Subcutaneous adipose tissue (tissue), 4 donors: ENCODE measurements around the gene SS18L1. TPM values are rescaled to one million over a fixed set of nuclear protein-coding genes. Genes with fewer than 3 reads are reported as not detected.

Experiments
- total RNA-seq, 4 donors: library from RNA; depleted of rRNA; stranded (reverse); fragments of >200 nt; gene quantifications; one replicate each; pipeline ENCODE4 v1.1.0, GENCODE V29; 2016
- TF ChIP-seq, protein P1 (sequence below): fragments of 450-650 bp; IDR thresholded peaks from one replicate; pipeline ENCODE4 v1.5.1; 2016; ENCODE audit warnings: low read depth, mild to moderate bottlenecking, control low read depth, antibody characterized with exemption, moderate library complexity

The SS18L1 gene
- total RNA-seq, 4 donors from 2014 or later, result 10.3 to 18.3 (median 12.9) TPM

GRCh38 chr20:62129731-62130531 lies 13.6 kb upstream of the SS18L1 start:
- TF ChIP-seq, protein P1, sequence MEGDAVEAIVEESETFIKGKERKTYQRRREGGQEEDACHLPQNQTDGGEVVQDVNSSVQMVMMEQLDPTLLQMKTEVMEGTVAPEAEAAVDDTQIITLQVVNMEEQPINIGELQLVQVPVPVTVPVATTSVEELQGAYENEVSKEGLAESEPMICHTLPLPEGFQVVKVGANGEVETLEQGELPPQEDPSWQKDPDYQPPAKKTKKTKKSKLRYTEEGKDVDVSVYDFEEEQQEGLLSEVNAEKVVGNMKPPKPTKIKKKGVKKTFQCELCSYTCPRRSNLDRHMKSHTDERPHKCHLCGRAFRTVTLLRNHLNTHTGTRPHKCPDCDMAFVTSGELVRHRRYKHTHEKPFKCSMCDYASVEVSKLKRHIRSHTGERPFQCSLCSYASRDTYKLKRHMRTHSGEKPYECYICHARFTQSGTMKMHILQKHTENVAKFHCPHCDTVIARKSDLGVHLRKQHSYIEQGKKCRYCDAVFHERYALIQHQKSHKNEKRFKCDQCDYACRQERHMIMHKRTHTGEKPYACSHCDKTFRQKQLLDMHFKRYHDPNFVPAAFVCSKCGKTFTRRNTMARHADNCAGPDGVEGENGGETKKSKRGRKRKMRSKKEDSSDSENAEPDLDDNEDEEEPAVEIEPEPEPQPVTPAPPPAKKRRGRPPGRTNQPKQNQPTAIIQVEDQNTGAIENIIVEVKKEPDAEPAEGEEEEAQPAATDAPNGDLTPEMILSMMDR, result no peak

DNA sequence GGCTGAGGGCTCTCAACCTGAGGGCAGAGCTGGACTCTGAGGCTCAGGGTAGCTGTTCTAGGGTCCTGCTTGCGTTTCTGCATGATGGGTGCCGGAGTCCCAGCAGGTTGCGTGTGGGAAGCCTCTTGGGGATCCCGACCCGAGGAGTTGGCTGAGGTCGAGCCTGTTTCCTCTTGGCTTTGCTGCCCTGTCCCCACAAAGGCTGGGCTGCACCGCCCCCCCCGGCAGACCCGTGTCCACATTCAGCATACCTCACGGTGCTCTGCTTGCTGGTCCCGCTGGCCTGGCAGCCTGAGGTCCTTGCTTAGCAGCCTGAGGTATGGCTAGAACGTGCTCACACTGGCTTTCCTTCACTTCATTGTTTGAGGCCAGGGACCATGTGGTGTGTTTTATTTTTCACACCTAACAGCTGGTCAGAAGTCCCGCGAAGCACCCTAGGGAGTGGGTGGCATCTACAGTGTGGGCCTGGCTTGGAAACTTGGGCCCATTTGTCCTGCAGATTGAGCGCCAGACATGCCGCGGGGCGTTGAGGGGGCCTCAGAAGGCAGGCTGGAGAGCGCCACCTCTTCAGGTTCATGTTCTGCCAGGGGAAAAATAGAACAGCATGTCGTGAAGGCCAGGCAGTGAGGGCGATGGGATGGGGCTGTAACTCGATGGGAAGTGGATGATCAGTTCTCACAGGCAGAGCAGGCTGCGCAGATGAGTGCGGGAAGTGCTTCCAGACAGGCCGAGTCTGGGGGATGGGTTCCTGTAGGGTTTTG lies 11.8 kb upstream of the SS18L1 start:
- TF ChIP-seq, protein P1, result no peak

DNA sequence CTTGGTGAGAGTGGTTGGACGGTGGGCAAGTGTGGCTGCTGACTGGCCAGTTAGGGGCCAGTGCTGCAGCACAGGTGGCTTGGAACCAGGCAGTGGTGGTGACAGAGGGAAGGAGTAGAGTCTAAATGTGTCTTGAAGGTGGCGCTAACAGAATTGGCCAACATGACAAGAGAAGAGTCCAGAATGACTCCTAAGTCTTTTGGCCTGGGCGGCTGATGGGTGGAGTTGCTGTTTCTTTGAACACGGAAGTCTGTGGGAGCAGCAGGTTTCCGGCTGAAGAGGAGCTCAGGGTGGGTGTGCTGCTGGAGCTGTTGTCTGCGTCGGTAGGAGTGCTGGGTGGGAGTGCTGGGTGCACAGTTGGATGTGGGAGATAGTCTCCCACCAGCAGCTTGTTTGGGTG lies 11.1 kb upstream of the SS18L1 start:
- TF ChIP-seq, protein P1, result no peak

GRCh38 chr20:62133051-62133845 lies 10.3 kb upstream of the SS18L1 start:
- TF ChIP-seq, protein P1, result no peak

DNA sequence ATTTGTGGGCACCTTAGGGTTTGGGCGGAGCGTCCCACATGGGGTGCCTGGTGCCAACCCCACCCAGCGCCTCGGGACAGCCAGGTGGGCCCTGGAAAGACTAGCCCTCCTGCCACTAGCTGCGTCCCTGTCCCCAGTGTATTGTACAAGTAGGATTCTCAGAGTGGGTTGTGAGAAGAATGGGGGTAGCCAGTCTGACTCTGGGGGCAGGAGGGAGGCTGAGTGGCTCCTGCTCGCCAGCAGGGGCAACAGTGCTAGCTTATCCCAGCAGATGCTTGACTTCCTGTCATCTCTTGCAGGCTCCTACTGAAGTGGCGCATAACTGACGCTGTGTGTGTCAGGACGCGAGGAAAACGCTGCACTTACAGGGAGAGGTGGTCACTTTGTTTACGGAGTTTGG lies 9.7 kb upstream of the SS18L1 start:
- TF ChIP-seq, protein P1, result no peak

GRCh38 chr20:62134735-62135231 lies 8.8 kb upstream of the SS18L1 start:
- TF ChIP-seq, protein P1, result no peak
